ENCODE measurements around the gene ST6GALNAC1.

ST6GALNAC1 gene

DNA sequence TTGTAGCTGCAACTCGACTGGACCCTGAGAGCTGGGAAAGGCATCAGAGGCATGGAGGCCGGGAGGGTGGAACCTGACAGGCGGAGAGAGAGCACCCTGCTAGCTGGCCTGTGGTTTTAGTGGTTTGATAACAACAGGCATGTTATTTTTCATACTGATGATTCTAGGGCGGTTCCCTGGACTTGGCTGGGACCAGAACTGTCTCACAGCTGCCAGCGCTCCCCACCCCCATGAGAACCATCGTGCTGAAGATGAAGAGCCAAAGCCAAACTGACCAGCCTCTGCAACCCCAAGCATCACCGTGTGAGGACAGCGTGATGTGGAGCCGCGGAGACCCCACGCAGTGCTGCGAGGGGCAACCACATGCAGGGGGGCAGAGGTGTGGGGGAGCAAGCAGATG lies 38.7 kb upstream of the ST6GALNAC1 start:
- DNase-seq (ENCODE audit: low read depth in 2 of 2) = peak; percentile 58 to 90
- TF ChIP-seq, protein P1, sequence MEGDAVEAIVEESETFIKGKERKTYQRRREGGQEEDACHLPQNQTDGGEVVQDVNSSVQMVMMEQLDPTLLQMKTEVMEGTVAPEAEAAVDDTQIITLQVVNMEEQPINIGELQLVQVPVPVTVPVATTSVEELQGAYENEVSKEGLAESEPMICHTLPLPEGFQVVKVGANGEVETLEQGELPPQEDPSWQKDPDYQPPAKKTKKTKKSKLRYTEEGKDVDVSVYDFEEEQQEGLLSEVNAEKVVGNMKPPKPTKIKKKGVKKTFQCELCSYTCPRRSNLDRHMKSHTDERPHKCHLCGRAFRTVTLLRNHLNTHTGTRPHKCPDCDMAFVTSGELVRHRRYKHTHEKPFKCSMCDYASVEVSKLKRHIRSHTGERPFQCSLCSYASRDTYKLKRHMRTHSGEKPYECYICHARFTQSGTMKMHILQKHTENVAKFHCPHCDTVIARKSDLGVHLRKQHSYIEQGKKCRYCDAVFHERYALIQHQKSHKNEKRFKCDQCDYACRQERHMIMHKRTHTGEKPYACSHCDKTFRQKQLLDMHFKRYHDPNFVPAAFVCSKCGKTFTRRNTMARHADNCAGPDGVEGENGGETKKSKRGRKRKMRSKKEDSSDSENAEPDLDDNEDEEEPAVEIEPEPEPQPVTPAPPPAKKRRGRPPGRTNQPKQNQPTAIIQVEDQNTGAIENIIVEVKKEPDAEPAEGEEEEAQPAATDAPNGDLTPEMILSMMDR (IDR thresholded peaks at IDR 0.05; ENCODE audit: low read depth, low read length) = no peak
- no peak overlapping the region for H3K4me3 ChIP-seq (replicated peaks in 1 of 2; ENCODE audit: low read depth in 2 of 2, low read length in 2 of 2)

DNA sequence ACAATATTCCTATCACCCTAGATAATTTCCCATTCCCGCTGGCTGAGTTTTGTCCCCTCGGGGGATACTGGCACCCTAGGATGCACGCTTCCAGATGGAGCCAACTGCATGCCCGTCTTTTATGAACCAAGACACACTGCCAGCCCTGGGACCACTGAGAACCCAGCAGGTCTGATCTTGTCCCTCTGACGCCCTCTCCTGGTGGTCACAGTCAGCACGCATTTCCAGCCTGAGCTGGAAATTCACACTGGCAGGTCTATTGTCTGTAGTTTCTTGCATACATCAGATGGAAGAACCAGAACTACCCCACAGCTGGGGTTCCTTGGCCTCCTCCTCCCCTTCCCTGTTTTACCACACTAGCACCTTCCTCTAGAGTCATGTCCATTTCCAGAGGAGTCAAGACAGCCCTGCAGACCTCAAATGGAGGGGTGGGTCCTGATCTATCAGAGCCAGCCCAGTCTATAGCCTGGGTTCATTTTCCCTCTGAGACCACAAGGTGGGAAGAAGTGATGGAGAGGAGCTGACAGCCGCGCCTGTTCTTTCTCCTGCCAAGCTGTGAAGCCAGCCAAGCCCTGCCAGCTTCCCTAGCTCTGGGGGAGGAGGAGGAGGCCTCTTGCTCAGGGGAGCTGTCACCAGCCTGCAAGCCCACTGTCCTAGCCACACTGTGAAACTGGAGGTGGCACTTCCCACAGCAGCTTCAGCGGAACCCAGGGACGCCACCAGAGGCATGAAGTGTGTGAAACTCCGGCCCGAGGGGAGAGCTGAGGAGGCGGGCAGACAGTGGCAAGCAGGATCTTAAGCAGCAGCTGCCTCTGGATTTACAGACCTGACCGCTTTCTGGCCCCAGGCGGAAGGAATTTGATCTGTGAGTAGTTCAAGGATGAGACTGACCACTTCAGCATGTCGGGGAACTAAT lies 37.9 kb upstream of the ST6GALNAC1 start:
- peak; percentile 75 to 86 for DNase-seq (ENCODE audit: low read depth in 2 of 2)
- no peak overlapping the region for H3K4me3 ChIP-seq (replicated peaks in 1 of 2; ENCODE audit: low read depth in 2 of 2, low read length in 2 of 2)
- TF ChIP-seq, protein P1 (IDR thresholded peaks at IDR 0.05; ENCODE audit: low read depth, low read length) = peak; percentile 83

DNA sequence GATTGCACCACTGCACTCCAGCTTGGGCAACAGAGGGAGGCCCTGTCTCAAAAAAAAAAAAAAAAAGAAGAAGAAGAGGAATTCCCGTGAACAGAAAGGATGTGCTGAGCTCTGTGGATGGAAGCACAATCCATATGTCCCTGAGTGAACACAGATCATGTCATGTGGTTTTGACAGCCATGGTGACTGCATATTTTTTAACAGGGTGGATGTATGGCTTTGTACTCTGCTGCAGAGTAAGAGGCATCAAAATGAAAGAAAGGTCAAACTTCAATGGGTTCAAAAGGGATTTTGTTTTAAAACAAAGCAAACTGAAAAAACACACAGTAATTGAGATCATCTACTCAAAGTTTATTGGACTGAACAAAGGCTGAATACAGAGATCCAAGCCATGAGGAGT lies 35.7 kb upstream of the ST6GALNAC1 start:
- no peak overlapping the region for H3K4me3 ChIP-seq (replicated peaks in 1 of 2; ENCODE audit: low read depth in 2 of 2, low read length in 2 of 2)
- no peak for DNase-seq (ENCODE audit: low read depth in 2 of 2)
- TF ChIP-seq, protein P1 (IDR thresholded peaks at IDR 0.05; ENCODE audit: low read depth, low read length) = no peak

DNA sequence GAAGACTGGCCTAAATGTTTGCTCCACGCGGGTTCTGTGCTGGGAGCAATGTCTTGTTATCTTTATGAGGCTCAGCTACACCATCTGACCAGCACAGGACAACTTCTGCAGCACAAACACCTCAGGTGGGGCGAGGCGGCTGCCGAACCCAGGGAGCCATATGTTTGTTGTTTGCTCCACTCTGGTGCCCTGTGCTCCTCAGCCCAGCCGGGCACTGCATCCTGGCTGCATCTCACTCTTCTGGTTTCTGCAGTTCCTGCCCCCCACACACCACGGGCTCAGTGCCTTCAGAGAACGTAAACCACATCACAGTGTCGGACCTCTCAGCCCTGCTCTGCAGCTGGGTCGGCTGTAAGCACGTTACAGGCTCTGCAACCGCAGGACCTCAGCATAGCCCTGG lies 34.8 kb upstream of the ST6GALNAC1 start:
- DNase-seq (ENCODE audit: low read depth in 2 of 2) = no peak
- TF ChIP-seq, protein P1 (IDR thresholded peaks at IDR 0.05; ENCODE audit: low read depth, low read length) = no peak
- no peak overlapping the region for H3K4me3 ChIP-seq (replicated peaks in 1 of 2; ENCODE audit: low read depth in 2 of 2, low read length in 2 of 2)

DNA sequence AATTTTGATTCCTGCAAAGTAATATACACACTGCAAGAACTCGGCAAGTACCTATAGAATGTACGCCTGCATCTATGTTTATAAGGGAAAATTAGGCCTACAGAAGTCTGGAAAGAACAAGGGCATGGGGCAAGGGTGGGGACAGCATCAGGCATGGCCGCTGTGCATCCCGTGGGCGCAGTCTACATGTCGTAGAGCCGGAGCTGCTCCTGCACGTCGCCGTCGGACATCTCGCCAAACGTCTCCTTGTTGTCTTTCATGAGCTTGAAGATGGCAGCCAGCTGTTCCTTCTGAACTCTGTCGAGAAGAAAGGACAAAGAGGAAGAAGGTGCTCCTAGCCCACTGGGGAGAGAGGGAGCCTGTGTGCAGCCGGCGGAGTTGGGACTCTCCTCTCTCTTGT lies 33.8 kb upstream of the ST6GALNAC1 start:
- no peak for DNase-seq (ENCODE audit: low read depth in 2 of 2)
- no peak overlapping the region for H3K4me3 ChIP-seq (replicated peaks in 1 of 2; ENCODE audit: low read depth in 2 of 2, low read length in 2 of 2)
- TF ChIP-seq, protein P1 (IDR thresholded peaks at IDR 0.05; ENCODE audit: low read depth, low read length) = no peak

DNA sequence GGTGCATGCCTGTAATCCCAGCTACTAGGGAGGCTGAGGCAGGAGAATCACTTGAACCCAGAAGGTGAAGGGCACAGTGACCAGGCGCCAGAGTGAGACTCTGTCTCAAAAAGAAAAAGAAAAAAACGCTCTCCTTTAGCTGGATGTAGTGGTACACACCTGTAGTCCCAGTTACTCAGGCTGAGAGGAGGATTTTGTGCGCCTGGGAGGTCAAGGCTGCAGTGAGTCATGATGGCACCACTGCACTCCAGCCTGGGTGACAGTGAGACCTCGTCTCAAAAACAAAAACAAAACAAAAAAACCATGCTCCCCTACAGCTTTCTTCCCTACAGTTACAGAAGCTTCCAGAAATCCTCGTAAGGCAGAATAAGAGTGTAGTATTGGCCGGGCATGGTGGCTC lies 33.1 kb upstream of the ST6GALNAC1 start:
- no peak for DNase-seq (ENCODE audit: low read depth in 2 of 2)
- TF ChIP-seq, protein P1 (IDR thresholded peaks at IDR 0.05; ENCODE audit: low read depth, low read length) = no peak
- no peak overlapping the region for H3K4me3 ChIP-seq (replicated peaks in 1 of 2; ENCODE audit: low read depth in 2 of 2, low read length in 2 of 2)

Data from cardiac fibroblast (primary cell).